CD4-positive, alpha-beta T cell treated with Interleukin-17A for 1 hour (primary cell): ENCODE data around the gene MDN1.
"Not testable (repeated sequence)": the region's sequence is repeated elsewhere in the genome, so short reads cannot be mapped to it uniquely, and the experiment has no call there.

Source experiments
- DNase-seq: peaks from one replicate; pipeline ENCODE4 v3.0.0-alpha.2; 2020

MDN1 gene

DNA sequence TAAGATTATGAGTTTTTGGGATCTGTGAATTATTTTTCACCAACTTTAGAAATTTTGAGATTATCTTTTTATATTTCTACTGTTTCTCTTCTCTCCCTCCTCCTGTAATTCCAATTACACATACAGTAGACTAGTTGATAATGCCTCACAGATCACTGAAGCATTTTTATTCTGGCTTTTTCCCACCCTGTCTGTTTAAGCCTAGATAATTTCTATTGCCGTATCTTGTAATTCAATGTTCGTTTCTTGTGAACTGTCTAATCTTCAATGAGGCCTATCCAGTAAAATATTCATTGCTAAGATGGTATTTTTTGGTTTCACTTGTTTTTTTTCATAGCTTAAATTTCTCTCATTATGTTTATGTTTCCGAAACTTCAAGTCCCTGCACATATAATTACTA is 12.0 kb downstream of the MDN1 start:
- no peak for DNase-seq

DNA sequence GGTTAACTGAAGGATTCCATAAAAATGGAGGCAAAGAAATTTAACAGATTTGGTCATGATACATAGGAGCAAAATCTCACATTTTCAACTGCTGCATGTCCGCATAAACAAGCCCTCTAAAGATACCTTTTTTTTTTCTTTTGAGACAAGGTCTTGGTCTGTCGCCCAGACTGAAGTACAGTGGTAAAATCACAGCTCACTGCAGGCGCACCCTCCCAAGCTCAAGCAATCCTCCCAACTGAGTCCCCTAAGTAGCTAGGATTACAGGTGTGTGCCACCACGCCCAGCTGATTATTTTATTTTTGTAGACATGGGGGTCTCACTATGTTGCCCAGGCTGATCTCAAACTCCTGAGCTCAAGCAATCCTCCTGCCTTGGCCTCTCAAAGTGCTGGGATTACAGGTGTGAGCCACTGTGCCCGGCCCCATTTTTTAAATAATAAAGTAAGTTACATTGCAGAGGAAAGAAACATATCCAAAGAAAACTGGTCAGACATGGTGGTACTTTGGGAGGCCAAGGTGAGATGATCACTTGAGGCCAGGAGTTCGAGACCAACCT is 13.7 kb downstream of the MDN1 start:
- DNase-seq: no peak

DNA sequence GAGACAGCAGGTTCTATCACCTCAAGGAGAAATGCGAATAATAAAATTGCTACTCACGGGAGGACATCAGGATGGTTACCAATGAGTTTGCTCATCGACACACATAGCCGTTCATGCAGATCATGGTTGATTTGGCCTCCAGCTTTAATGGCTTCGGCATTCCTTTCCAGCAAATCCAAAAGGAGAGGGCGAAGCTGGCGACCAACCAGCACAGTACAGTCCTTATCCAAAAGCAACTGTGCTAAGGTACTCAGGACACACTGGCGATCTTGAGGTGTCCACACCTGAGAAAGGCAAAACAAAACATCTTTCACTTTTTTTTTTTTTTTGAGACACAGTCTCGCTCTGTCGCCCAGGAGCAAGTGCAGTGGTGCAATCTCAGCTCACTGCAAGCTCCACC is 16.3 kb downstream of the MDN1 start:
- no peak for DNase-seq

DNA sequence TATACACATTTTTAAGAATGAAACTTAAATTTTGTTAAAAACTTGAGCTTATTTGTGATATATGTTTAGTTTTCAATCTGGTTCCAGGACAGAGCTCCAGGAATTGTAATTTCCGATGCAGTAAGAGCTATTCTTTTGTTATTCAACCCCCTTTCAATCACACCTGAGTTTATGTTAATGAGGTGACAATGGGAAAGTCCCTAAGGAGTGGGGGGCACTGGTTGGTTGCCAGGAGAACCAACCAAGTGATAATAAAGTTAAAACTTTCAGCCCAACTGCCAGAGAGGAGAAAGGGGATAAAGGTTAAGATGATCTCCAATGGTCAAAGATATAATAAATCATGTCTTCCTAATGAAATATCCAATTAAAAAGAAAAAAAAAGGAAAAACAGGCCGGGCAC is 19.8 kb downstream of the MDN1 start:
- no peak for DNase-seq

DNA sequence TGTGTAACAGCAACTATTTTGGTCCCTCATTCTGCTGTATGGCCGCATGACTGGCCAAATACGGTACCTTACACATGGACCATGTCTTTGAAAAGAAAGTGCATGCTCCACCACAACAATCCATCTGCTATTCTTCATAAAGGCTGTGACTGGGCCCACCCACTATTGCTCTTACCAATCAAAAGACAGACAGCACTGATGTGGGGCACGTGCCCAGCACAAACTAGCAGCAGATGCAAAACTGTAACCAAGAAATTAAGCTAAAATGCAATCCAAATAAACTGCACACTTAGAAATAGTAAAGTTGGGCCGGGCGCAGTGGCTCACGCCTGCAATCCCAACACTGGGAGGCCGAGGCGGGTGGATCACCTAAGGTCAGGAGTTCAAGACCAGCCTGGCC is 20.5 kb downstream of the MDN1 start:
- DNase-seq: no peak

DNA sequence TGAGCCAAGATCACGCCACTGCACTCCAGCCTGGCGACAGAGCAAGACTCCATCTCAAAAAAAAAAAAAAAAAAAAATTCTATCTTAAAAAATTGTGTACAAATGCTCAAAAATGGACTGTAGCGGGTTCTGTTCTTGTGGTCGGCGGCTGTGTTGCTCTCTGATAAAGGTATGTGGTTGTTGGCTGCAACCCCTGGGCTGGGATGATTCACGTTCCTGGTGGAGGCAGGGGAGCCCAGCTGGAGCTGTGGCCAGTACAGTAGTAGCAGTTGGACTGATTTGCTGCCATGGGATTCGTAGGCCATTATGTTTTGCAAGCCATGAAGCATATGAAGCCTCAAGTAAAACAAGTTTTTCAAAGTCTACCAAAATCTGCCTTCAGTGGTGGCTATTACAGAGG is 22.3 kb downstream of the MDN1 start:
- no peak for DNase-seq

DNA sequence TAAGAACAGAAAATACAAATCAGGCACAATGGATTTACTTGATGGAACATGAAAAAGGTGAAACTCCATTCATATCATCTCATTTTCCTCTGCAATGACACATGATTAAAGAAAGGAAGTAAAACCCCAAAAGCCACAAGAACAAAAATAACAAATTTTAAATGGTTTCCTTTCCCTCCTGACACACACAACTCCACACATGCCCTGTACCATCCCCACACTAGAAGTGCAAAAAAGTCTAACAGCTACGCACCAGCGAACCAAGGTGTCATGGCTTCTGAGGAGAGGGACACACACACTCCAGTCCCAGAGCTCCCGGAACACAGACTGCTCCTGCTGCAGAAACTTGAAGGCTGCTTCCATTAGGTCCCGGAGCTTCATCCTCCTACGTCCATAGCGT is 25.3 kb downstream of the MDN1 start:
- DNase-seq: peak; percentile 26

DNA sequence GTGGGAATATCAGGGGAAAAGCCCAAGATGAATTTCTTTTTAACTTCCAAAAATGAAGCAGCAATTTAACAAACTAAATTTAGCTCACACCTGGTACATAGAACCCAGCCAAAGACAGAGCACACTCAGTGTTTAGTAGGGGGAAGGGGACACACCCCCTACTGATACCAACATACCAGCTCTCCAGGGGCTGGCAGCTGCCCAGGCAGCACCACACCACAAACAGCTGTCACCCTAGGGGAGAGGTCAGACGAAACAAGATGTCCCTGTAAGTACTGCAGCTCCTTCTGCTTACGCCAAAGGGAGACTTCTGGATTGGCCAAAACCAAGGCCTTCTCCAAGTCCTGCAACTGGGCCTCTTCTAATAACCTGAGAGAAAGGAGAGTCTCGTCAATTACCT is 26.0 kb downstream of the MDN1 start:
- no peak for DNase-seq

DNA sequence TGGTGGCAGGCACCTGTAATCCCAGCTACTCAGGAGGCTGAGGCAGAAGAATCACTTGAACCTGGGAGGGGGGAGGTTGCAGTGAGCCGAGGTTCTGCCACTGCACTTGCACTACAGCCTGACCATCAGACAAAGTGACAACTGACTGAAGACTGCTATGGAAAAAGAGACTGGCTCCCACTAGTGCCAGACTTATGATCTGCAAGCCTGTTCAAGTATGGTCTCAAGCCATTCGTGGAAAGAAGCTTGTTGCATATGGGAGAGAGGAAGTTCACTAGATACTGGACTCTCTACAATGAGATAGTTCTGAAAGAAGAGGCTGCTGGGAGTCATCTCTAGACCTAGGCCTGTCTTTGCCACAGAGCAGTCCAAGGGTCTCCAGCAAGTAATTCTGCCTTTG is 26.7 kb downstream of the MDN1 start:
- peak; percentile 26 for DNase-seq

DNA sequence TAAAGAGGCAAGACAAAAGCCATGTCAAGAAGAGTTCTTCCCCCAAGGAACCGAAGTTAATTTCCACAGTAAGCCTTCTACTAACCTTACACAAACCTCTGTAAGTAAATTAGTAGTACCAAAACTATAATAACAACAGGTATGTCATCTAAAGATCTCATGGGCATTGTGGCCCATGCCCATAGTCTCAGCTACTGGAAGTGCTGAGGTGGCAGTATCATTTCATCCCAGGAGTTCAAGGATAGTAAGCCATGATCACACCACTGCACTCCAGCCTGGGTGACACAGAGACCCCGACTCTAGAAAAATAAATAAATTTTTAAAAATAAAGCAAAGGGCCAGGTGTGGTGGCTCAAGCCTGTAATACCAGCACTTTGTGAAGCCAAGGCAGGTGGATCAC is 29.2 kb downstream of the MDN1 start:
- no peak for DNase-seq

DNA sequence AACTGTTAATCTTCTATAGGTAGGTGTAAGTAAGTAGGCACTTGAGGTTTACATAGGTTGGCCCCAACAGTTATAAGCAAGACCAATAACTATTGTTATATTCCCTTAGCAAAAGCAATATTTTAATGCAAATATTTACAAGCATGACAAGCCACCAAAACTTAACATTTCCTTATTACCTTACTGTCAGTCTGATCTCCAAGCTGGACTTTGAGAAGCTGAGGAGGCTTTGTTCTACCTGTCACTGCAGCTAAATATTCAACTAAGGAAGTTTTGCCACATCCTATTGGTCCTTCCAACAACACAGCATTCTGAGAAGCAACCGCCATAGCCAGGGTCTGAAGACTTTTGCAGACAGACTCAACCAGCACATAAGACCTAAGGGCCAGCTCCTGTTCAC is 29.6 kb downstream of the MDN1 start:
- DNase-seq: no peak

DNA sequence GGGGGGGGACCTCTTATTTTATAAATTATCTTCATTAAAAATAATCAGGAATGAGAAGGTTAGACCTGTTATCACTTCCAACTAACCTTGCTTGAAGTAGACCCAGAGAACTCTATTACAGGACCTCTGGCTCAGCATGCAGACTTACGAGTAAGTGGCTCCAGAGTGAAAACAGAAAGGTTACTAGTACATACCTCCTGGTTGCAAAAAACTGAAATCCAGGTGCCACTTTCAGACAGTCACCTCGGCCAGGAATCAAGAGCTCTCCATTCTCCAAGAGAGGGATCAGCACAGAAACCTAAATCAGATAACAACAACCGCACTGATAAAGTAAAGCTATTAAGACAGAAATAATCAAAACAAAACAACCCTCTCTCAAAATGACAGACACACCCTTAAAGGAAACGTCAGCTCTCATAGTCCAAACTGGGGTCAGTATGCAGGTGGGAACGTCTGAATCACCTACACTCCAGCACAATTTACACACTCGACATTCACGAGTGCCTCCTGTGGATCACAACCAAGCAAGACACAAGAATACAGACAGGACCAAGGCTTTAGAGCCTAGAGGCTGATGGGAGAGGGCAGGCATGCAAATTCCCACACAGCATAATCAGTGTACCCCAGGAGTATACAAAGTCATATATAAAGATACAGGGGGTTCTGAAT is 31.8 kb downstream of the MDN1 start:
- DNase-seq: no peak

DNA sequence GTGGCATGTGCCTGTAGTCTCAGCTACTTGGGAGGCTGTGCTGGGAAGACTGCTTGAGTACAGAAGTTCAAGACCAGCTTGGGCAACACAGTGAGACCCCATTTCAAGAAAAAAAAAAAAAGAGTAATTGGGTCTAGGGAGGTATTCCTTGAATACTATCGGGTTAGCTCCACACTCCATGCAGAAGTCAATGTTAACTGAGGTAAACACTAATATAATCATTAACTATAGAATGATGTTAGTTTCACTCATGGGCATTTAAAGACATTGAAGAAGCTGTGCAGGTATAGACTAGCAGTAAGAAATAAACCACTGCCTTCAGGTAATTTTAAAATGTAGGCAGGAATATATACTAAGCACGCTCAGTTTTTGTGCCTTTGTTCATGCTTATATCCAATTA is 32.6 kb downstream of the MDN1 start:
- DNase-seq: no peak

DNA sequence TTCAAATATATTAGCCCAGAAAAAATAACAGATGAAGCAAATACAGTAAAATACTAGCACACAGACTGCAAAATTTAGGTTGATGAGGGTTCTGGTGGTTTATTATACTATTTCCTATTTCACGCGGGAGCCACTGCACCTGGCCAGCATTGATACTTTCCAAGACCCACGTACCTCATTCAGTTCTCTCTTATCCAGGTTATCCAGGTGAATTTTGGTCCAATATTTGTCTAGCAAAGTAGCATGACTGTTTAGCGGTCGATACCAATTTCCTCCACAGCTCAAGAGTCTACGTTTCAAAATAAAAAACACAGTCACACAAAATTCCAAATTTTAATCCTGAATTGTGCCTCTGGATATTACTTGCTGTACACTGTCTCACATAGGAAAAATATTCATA is 34.8 kb downstream of the MDN1 start:
- DNase-seq: no peak

DNA sequence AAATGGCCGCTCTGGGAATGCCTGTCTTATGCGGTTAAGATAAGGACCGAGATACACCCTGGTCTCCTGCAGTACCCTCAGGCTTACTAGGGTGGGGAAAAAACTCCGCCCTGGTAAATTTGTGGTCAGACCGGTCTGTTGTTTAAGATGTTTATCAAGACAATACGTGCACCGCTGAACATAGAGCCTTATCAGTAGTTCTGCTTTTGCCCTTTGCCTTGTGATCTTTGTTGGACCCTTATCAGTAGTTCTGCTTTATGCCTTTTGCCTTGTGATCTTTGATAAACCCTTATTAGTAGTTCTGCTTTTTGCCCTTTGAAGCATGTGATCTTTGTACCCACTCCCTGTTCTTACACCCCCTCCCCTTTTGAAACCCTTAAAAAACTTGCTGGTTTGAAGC is 36.3 kb downstream of the MDN1 start:
- not testable (repeated sequence) for DNase-seq

DNA sequence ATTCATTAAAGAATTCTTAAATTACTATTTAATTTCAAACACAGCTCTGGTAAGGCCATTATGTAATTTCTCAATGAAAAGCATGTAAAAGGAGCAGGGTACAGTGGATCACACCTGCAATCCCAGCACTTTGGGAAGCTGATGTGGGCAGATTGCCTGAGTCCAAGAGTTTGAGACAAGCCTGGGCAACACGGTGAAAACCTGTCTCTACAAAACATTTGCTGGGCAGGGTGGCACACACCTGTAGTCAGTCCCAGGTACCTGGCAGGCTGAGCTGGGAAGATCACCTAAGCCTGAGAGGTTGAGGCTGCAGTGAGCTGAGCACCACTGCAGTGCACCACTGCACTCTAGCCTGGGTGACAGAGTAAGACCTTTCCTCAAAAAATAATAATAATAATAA is 37.4 kb downstream of the MDN1 start:
- DNase-seq: no peak

DNA sequence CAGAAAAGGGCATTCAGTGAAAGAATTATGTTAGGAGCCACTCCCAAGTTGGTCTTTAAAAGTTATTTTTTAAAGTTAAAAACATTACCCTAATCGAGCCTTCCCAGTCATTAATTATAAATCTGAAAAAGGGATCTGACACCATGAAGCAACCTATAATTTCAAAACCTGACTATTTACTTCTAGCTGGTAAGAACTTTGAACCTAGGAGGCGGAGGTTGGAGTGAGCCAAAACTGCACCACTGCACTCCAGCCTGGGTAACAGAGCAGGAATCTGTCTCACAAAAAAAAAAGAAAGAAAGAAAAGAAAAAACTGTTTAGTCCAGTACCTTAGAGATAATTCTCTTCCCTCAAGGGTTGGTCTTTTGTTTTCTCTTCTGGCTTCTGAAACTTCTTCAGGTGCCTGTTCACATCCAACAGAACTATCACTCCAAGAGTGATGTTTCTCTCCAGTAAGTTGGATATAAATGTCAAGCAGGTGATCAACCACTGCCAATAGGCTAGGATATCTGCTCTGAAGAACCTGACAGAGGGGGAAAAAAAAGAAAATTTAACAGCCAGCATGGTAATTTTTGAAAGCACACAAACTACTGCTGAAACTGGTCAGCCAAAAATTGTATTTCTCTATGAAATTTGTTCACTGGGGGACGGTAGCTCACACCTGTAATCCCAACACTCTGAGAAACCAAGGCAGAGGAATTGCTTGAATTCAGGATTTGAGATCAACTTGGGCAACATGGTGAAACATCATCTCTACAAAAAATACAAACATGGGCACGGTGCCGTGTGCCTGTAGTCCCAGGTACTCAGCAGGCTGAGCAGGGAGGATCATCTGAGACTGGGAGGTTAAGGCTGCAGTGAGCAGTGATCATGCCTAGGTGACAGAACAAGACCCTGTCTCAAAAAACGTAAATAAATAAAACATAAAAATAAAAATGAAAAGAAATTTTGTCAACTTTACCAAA is 38.2 kb downstream of the MDN1 start:
- DNase-seq: no peak

DNA sequence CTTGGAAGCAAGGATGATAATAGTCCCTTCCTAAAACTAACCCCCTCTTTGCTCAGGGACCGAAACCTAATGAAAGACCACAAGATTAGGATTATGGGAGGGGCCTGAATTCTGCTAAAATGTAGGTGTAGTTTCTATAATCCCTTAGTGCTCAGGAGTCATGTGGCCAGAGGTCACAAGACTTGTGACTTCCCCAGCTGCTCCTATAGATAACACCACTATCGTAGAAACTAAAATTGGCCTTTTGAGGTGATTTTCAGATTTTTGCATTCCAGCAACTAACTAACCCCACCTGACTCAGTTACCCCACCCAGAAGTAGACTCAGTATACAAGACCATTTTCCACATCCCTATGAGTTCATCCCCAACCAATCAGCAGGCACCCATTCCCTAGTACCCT is 42.1 kb downstream of the MDN1 start:
- no peak for DNase-seq

DNA sequence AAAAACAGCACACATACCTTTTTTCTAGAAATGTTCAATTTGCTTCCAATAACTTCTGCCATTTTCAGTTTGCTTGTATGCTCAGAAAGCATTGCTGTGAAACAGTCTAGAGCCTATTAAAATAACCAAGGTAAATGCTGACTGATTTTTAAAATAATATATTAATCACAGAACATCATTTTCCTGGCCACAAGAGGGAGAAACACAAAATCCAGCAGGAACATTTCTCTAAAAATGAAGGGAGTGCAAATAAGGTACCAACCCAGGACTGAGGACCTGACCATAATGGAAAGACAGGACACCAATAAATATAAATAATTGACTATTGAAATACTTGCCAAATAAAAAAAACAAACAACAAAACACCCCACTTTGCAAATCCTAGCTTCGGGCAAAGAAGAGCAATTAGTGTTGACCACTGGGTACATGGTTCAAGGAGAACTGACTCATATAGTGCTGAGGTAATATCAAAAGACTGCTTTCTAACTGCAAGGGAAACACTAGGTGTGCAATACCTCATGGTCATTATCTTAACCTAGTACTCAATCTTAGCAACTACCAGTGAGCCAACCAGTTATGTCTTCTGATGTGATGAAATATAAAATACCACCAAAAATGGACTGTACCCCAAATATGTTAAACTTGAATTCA is 42.9 kb downstream of the MDN1 start:
- DNase-seq: no peak

DNA sequence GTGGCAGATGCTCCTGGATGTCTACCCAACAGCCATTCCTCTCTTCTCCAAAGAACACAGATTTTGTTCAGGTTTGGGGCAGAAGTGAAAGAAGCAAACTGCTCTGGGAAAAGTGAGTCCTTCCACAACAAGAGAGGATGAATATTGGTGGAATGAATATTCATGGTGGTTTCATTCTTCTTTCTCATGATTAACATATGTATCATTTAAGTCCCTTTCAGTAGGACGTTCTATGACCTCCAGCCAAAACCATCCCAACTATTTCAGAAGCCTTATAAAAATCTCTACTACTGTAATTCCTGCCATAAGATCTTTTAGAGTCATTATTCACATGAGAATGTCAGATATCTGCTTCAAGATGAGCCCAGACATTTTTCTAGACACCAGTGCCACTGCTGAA is 44.4 kb downstream of the MDN1 start:
- no peak for DNase-seq

DNA sequence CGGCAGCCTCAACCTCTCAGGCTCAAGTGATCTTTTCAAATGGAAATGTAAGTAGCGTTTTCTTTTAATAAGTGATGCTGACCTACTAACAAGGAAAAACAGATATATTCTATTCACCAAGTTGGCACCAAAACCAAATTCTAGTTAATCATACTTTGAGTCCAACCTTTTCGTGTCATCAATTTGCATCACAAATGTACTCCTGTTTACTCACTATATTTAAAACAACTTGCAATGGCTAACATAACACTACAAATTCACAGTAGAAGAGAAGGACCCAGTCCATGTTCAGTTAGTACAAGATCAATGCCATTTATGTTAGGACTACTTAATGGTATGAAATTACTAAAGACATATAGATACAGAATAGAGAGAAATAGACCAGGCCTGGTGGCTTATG is 50.0 kb downstream of the MDN1 start:
- DNase-seq: no peak

DNA sequence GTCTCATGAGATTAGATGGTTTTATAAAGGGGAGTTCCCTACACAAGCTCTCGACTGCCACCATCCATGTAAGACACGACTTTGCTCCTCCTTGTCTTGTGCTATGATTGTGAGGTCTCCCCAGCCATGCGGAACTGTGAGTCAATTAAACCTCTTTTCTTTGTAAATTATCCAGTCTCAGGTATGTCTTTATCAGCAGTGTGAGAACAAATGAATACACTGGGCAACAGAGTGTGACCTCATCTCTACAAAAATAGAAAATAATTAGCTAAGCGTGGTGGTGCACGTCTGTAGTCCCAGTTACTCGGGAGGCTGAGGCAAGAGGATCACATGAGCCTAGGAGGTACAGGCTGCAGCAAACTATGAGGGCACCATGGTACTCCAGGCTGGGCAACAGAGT is 51.3 kb downstream of the MDN1 start:
- no peak for DNase-seq

DNA sequence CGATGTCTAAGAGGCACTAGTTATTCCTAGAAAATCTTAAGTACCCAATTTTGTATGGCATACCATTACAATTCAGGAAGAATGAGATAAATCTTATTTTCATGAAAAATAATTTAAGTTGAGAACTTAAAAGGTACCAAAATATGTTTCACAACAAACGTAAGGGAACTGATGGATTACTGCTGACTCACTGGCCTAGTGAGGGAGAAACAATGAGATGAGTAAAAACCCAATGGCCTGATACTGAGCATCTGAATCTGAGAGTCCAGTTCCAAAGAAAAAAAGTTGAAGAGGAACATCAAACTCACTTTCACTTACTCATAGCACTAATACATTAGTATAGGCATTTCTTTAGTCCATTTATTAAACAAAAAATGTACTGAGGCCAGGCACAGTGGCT is 56.0 kb downstream of the MDN1 start:
- DNase-seq: no peak

DNA sequence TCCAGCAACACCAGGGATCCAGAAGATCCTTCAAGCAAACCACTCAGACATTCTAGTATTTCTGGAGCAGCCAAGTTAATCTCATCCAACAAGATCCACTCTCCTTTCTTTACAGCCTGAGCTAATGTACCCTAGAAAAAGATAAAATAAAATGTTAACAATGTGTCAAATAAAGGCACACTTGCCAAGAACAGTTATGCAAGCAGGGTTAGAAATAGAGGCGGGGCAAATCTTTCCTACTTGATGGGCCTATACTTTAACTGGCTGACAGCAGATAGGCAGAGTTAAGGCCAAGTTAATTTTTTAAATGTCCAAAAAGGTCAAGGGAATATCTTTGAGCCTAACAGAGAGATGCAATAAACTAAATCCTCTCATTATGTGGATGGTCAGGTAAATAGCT is 60.8 kb downstream of the MDN1 start:
- DNase-seq: no peak
